HG02571 (cell line): ENCODE data around the gene CEP57.
"Not testable (repeated sequence)": the region's sequence is repeated elsewhere in the genome, so short reads cannot be mapped to it uniquely, and the experiment has no call there.

Experiments used
- ATAC-seq: cut with Tn5 transposase; IDR thresholded peaks from one replicate; pipeline ENCODE4 v1.9.1; 2021; ENCODE audit warnings: mild to moderate bottlenecking, moderate library complexity; ENCODE audit not compliant: unreplicated experiment

CEP57 gene

GRCh38 chr11:95795627-95796295 is 5.5 kb downstream of the CEP57 start:
- no peak for ATAC-seq

- ATAC-seq: no peak
Observed at GRCh38 chr11:95796501-95796900, 6.2 kb downstream of the CEP57 start.

GRCh38 chr11:95799546-95799945 is 9.2 kb downstream of the CEP57 start:
- ATAC-seq: no peak

- no peak for ATAC-seq
Observed at GRCh38 chr11:95800438-95800837, 10.1 kb downstream of the CEP57 start.

- ATAC-seq: no peak
Observed at GRCh38 chr11:95802806-95803205, 12.5 kb downstream of the CEP57 start.

- ATAC-seq: no peak
Observed at GRCh38 chr11:95803973-95804372, 13.7 kb downstream of the CEP57 start.

- no peak for ATAC-seq
Observed at GRCh38 chr11:95805869-95806268, 15.6 kb downstream of the CEP57 start.

- ATAC-seq: not testable (repeated sequence)
Observed at GRCh38 chr11:95806464-95806863, 16.2 kb downstream of the CEP57 start.

- ATAC-seq: not testable (repeated sequence)
Observed at GRCh38 chr11:95811052-95811451, 20.8 kb downstream of the CEP57 start.

- ATAC-seq: no peak
Observed at GRCh38 chr11:95816037-95816436, 25.7 kb downstream of the CEP57 start.

GRCh38 chr11:95821640-95822039 is 31.3 kb downstream of the CEP57 start:
- ATAC-seq: no peak

- ATAC-seq: no peak
Observed at GRCh38 chr11:95827696-95828095, 37.4 kb downstream of the CEP57 start.

GRCh38 chr11:95829580-95830259 is 39.4 kb downstream of the CEP57 start:
- no peak for ATAC-seq

GRCh38 chr11:95831198-95831883 is 41.0 kb downstream of the CEP57 start:
- no peak for ATAC-seq

GRCh38 chr11:95832763-95833162 is 42.5 kb downstream of the CEP57 start:
- ATAC-seq: no peak

GRCh38 chr11:95833378-95833777 is 43.1 kb downstream of the CEP57 start:
- ATAC-seq: no peak

- no peak for ATAC-seq
Observed at GRCh38 chr11:95835351-95835750, 45.1 kb downstream of the CEP57 start.

- ATAC-seq: peak; percentile 89
Observed at GRCh38 chr11:95835768-95836488, 45.6 kb downstream of the CEP57 start.

- ATAC-seq: no peak
Observed at GRCh38 chr11:95845167-95845566, 54.9 kb downstream of the CEP57 start.

GRCh38 chr11:95849087-95849825 is 59.0 kb downstream of the CEP57 start:
- no peak for ATAC-seq

GRCh38 chr11:95850137-95850536 is 59.8 kb downstream of the CEP57 start:
- no peak for ATAC-seq
